SK-N-SH treated with all-trans-retinoic acid at 6 μM for 48 hours (cell line): Measurements from ENCODE around the gene DPP6.

Experiments
- ATAC-seq: fragments of 200-7000 bp; cut with Tn5 transposase; 3 replicates; pipeline ENCODE4 v1.9.1; 2020; ENCODE audit warnings: mild to moderate bottlenecking, moderate library complexity
- ARNTL ChIP-seq: fragments of 450-650 bp; formaldehyde crosslinking; IDR thresholded peaks from 2 replicates; pipeline ENCODE4 v1.5.0; 2020; ENCODE audit warnings: low read depth, mild to moderate bottlenecking, moderate library complexity, borderline replicate concordance
- BACH2 ChIP-seq: fragments of 250-450 bp; sonication (Bioruptor Pico); IDR thresholded peaks from 2 replicates; pipeline ENCODE4 v1.9.0; 2021; ENCODE audit warnings: mild to moderate bottlenecking, borderline replicate concordance
- CREB5 ChIP-seq: fragments of 250-450 bp; sonication (Bioruptor Pico); IDR thresholded peaks from 2 replicates; pipeline ENCODE4 v1.5.1; 2020; ENCODE audit warnings: low read depth, mild to moderate bottlenecking, moderate library complexity
- CSDC2 ChIP-seq: fragments of 250-450 bp; sonication (Bioruptor Pico); IDR thresholded peaks from 2 replicates; pipeline ENCODE4 v1.5.0; 2020; ENCODE audit warnings: mild to moderate bottlenecking, moderate library complexity
- CSRNP3 ChIP-seq: fragments of 250-450 bp; sonication (Bioruptor Pico); IDR thresholded peaks from 2 replicates; pipeline ENCODE4 v1.5.1; 2021; ENCODE audit warnings: mild to moderate bottlenecking, moderate library complexity
- GLIS3 ChIP-seq: fragments of 250-450 bp; sonication (Bioruptor Pico); IDR thresholded peaks from 2 replicates; pipeline ENCODE4 v1.5.0; 2020; ENCODE audit warnings: mild to moderate bottlenecking, moderate library complexity
- OSR1 ChIP-seq: fragments of 250-450 bp; sonication (Bioruptor Pico); IDR thresholded peaks from 2 replicates; pipeline ENCODE4 v1.8.0; 2022; ENCODE audit warnings: moderate library complexity, mild to moderate bottlenecking, inconsistent platforms
- PATZ1 ChIP-seq: fragments of 250-450 bp; sonication (Bioruptor Pico); IDR thresholded peaks from 2 replicates; pipeline ENCODE4 v1.8.0; 2020; ENCODE audit warnings: mild to moderate bottlenecking, moderate library complexity, borderline replicate concordance
- POU6F1 ChIP-seq: fragments of 250-450 bp; sonication (Bioruptor Pico); IDR thresholded peaks from 2 replicates; pipeline ENCODE4 v1.8.0; 2021; ENCODE audit warnings: low read depth, mild to moderate bottlenecking, moderate library complexity, borderline replicate concordance
- PPARA ChIP-seq: fragments of 250-450 bp; sonication (Bioruptor Pico); IDR thresholded peaks from 2 replicates; pipeline ENCODE4 v1.5.0; 2020; ENCODE audit warnings: mild to moderate bottlenecking, borderline replicate concordance
- RARB ChIP-seq: fragments of 250-450 bp; sonication (Bioruptor Pico); IDR thresholded peaks from 2 replicates; pipeline ENCODE4 v1.8.0; 2021; ENCODE audit warnings: mild to moderate bottlenecking, moderate library complexity
- SNAI2 ChIP-seq: fragments of 250-450 bp; sonication (Bioruptor Pico); IDR thresholded peaks from 2 replicates; pipeline ENCODE4 v1.5.0; 2020; ENCODE audit warnings: mild to moderate bottlenecking, moderate library complexity
- TCF4 ChIP-seq: fragments of 250-450 bp; sonication (Bioruptor Pico); IDR thresholded peaks from 2 replicates; pipeline ENCODE4 v1.8.0; 2021; ENCODE audit warnings: mild to moderate bottlenecking, moderate library complexity, borderline replicate concordance
- TOX ChIP-seq: fragments of 250-450 bp; sonication (Bioruptor Pico); IDR thresholded peaks from 2 replicates; pipeline ENCODE4 v1.8.0; 2021; ENCODE audit warnings: mild to moderate bottlenecking, moderate library complexity, borderline replicate concordance
- ZC3H10 ChIP-seq: fragments of 250-450 bp; sonication (Bioruptor Pico); IDR thresholded peaks from 2 replicates; pipeline ENCODE4 v1.5.1; 2021; ENCODE audit warnings: mild to moderate bottlenecking, moderate library complexity
- ZFP3 ChIP-seq: fragments of 250-450 bp; sonication (Bioruptor Pico); IDR thresholded peaks from 2 replicates; pipeline ENCODE4 v1.5.0; 2020; ENCODE audit warnings: mild to moderate bottlenecking, moderate library complexity
- ZFP30 ChIP-seq: fragments of 450-650 bp; formaldehyde crosslinking; IDR thresholded peaks from 2 replicates; pipeline ENCODE4 v1.5.0; 2022; ENCODE audit warnings: mild to moderate bottlenecking, moderate library complexity
- ZNF565 ChIP-seq: fragments of 450-650 bp; formaldehyde crosslinking; conservative IDR thresholded peaks from 2 replicates; pipeline ENCODE4 v1.5.0; 2020; ENCODE audit warnings: low read depth, mild to moderate bottlenecking, moderate library complexity
- ZNF70 ChIP-seq: fragments of 450-650 bp; formaldehyde crosslinking; IDR thresholded peaks from 2 replicates; pipeline ENCODE4 v1.5.0; 2020; ENCODE audit warnings: mild to moderate bottlenecking, moderate library complexity
- ZNF8 ChIP-seq: fragments of 450-650 bp; formaldehyde crosslinking; IDR thresholded peaks from 2 replicates; pipeline ENCODE4 v1.5.0; 2020; ENCODE audit warnings: mild to moderate bottlenecking, moderate library complexity

Gene DPP6

DNA sequence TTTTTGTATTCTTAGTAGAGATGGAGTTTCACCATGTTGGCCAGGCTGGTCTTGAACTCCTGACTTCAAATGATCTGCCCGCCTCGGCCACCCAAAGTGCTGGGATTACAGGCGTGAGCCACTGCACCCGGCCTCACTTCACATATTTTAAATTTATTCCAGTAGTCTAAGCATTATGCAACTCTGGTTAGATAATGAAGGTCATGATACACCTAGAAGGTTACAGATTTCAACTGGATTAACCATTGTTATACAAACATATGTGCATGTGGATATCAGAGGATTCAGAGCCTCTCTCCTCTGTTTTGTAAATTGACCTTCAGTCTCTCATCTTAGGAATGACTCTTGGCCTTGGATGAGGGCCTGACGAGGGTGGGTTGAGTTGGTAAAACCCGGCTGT is 146.3 kb downstream of the DPP6 start:
- TF ChIP-seq RARB (CRISPR knock-in tag) (no peak), CSDC2 (CRISPR knock-in tag) (no peak), SNAI2 (CRISPR knock-in tag) (no peak), ZC3H10 (CRISPR knock-in tag) (no peak), OSR1 (CRISPR knock-in tag) (no peak), CREB5 (CRISPR knock-in tag) (no peak), ZNF8 (no peak), ZFP30 (CRISPR knock-in tag) (no peak), GLIS3 (CRISPR knock-in tag) (no peak), TCF4 (CRISPR knock-in tag) (no peak)
- ATAC-seq = no peak

DNA sequence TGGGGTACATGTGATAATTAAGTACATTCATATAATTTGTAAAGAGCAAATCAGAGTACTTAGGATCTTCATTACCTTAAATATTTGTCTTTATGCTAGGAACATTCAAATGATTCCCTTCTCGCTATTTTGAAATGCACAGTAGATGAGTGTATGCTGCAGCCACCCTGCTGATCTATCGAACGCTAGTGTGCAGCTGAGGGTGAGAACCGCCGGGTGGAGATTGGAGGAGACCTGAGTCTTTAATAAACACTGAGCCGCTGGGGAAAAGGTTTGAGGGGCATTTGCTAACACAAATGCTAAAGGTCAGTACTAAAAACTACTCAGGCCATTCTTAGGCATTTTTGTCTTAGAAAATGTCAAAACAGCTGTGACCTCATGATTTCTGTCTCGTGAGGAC is 148.0 kb downstream of the DPP6 start:
- TF ChIP-seq ZC3H10 (CRISPR knock-in tag) (no peak), ZNF8 (no peak), PATZ1 (CRISPR knock-in tag) (no peak), CREB5 (CRISPR knock-in tag) (no peak), ZNF565 (CRISPR knock-in tag) (no peak), ARNTL (no peak), GLIS3 (CRISPR knock-in tag) (no peak), BACH2 (no peak), ZNF70 (CRISPR knock-in tag) (no peak), TOX (CRISPR knock-in tag) (no peak), PPARA (no peak), CSDC2 (CRISPR knock-in tag) (no peak), ZFP3 (no peak), POU6F1 (CRISPR knock-in tag) (no peak)
- TF ChIP-seq, all 23 proteins: peak for 0
- ATAC-seq = no peak

- ATAC-seq = no peak
Measured at GRCh38 chr7:154202002-154202401, 149.8 kb downstream of the DPP6 start.

More at GRCh38 chr7:154202002-154202401, 149.8 kb downstream of the DPP6 start:
- TF ChIP-seq ZNF8 (no peak), GLIS3 (CRISPR knock-in tag) (no peak), SNAI2 (CRISPR knock-in tag) (no peak), POU6F1 (CRISPR knock-in tag) (no peak), PPARA (no peak), PATZ1 (CRISPR knock-in tag) (no peak), RARB (CRISPR knock-in tag) (no peak), TCF4 (CRISPR knock-in tag) (no peak), OSR1 (CRISPR knock-in tag) (no peak), ZNF565 (CRISPR knock-in tag) (no peak), CSRNP3 (CRISPR knock-in tag) (no peak)
